ENCODE measurements around the gene ITGA1.

ITGA1 gene

DNA sequence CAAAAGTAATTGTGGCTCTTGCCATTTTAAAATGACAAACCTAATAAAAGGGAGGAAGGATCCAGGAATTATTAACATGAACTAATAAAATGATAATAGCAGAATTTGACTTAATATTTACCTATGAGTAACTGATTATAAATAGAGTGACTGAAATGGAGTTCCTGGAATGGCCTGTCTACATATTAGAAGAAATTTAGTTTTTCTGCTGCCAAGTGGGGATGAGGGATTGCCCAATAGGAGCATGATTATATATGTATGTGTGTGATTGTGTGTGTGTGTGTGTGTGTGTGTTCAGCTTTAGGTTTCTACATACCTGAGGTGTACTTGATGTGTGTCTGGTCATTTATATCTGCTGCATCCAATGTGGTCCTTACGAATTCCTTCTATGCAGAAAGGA lies 36.6 kb upstream of the ITGA1 start:
- no peaks in the 10 kb centered on the region for H3K27me3 ChIP-seq (ENCODE audit: insufficient read depth, low read length, poor library complexity, severe bottlenecking)
- no peak for TF ChIP-seq EZH2phosphoT487 (IDR thresholded peaks at IDR 0.05; ENCODE audit: borderline replicate concordance)
- TF ChIP-seq CTCF (conservative IDR thresholded peaks at IDR 0.05; ENCODE audit: low read length) = no peak
- no peak overlapping the region for H2AFZ ChIP-seq (ENCODE audit: low read length)
- H4K20me1 ChIP-seq (ENCODE audit: insufficient read depth, low read length, poor library complexity, severe bottlenecking) = no peaks in the 10 kb centered on the region
- H3K79me2 ChIP-seq (ENCODE audit: insufficient read depth, low read length) = no peaks in the 10 kb centered on the region
- H3K9me3 ChIP-seq (ENCODE audit: insufficient read depth, low read depth, low read length) = no peaks in the 10 kb centered on the region
- H3K4me3 ChIP-seq (ENCODE audit: low read length, poor library complexity, severe bottlenecking) = no peak overlapping the region
- peaks cover 6% of the 10 kb centered on the region for H3K4me1 ChIP-seq (ENCODE audit: insufficient read depth, low read length, poor library complexity, severe bottlenecking)
- no peaks in the 10 kb centered on the region for H3F3A ChIP-seq (ENCODE audit: low read depth)
- H3K36me3 ChIP-seq (ENCODE audit: insufficient read depth, low read length) = no peaks in the 10 kb centered on the region
- H3K4me2 ChIP-seq (ENCODE audit: low read depth, low read length, poor library complexity, severe bottlenecking) = no peak overlapping the region
- no peaks in the 10 kb centered on the region for H3K9me2 ChIP-seq (replicated peaks; ENCODE audit: low read depth, low read length)
- no peak overlapping the region for H3K9ac ChIP-seq (ENCODE audit: low read depth, low read length, poor library complexity, severe bottlenecking)

GRCh38 chr5:52754051-52754450 lies 33.7 kb upstream of the ITGA1 start:
- no peaks in the 10 kb centered on the region for H3F3A ChIP-seq (ENCODE audit: low read depth)
- no peak overlapping the region for H3K4me3 ChIP-seq (ENCODE audit: low read length, poor library complexity, severe bottlenecking)
- H4K20me1 ChIP-seq (ENCODE audit: insufficient read depth, low read length, poor library complexity, severe bottlenecking) = no peaks in the 10 kb centered on the region
- no peaks in the 10 kb centered on the region for H3K27me3 ChIP-seq (ENCODE audit: insufficient read depth, low read length, poor library complexity, severe bottlenecking)
- no peaks in the 10 kb centered on the region for H3K36me3 ChIP-seq (ENCODE audit: insufficient read depth, low read length)
- H3K9me3 ChIP-seq (ENCODE audit: insufficient read depth, low read depth, low read length) = no peaks in the 10 kb centered on the region
- no peak overlapping the region for H3K9ac ChIP-seq (ENCODE audit: low read depth, low read length, poor library complexity, severe bottlenecking)
- H3K9me2 ChIP-seq (replicated peaks; ENCODE audit: low read depth, low read length) = no peaks in the 10 kb centered on the region
- TF ChIP-seq EZH2phosphoT487 (IDR thresholded peaks at IDR 0.05; ENCODE audit: borderline replicate concordance) = no peak
- no peak for TF ChIP-seq CTCF (conservative IDR thresholded peaks at IDR 0.05; ENCODE audit: low read length)
- no peak overlapping the region for H3K4me2 ChIP-seq (ENCODE audit: low read depth, low read length, poor library complexity, severe bottlenecking)
- no peaks in the 10 kb centered on the region for H3K4me1 ChIP-seq (ENCODE audit: insufficient read depth, low read length, poor library complexity, severe bottlenecking)
- no peaks in the 10 kb centered on the region for H3K79me2 ChIP-seq (ENCODE audit: insufficient read depth, low read length)
- no peak overlapping the region for H2AFZ ChIP-seq (ENCODE audit: low read length)

GRCh38 chr5:52757527-52757926 lies 30.2 kb upstream of the ITGA1 start:
- H3K9me3 ChIP-seq (ENCODE audit: insufficient read depth, low read depth, low read length) = no peaks in the 10 kb centered on the region
- no peaks in the 10 kb centered on the region for H3K36me3 ChIP-seq (ENCODE audit: insufficient read depth, low read length)
- H4K20me1 ChIP-seq (ENCODE audit: insufficient read depth, low read length, poor library complexity, severe bottlenecking) = no peaks in the 10 kb centered on the region
- H2AFZ ChIP-seq (ENCODE audit: low read length) = no peak overlapping the region
- no peaks in the 10 kb centered on the region for H3K79me2 ChIP-seq (ENCODE audit: insufficient read depth, low read length)
- TF ChIP-seq EZH2phosphoT487 (IDR thresholded peaks at IDR 0.05; ENCODE audit: borderline replicate concordance) (no peak), CTCF (conservative IDR thresholded peaks at IDR 0.05; ENCODE audit: low read length) (no peak)
- H3K4me3 ChIP-seq (ENCODE audit: low read length, poor library complexity, severe bottlenecking) = no peak overlapping the region
- no peak overlapping the region for H3K4me2 ChIP-seq (ENCODE audit: low read depth, low read length, poor library complexity, severe bottlenecking)
- H3F3A ChIP-seq (ENCODE audit: low read depth) = no peaks in the 10 kb centered on the region
- no peaks in the 10 kb centered on the region for H3K4me1 ChIP-seq (ENCODE audit: insufficient read depth, low read length, poor library complexity, severe bottlenecking)
- no peaks in the 10 kb centered on the region for H3K9me2 ChIP-seq (replicated peaks; ENCODE audit: low read depth, low read length)
- no peaks in the 10 kb centered on the region for H3K27me3 ChIP-seq (ENCODE audit: insufficient read depth, low read length, poor library complexity, severe bottlenecking)
- H3K9ac ChIP-seq (ENCODE audit: low read depth, low read length, poor library complexity, severe bottlenecking) = no peak overlapping the region

All from Loucy (cell line).